Measurements from ENCODE around the gene SAMD10.

- TF ChIP-seq CTCF (IDR thresholded peaks at IDR 0.05; ENCODE audit: control extremely low read depth in 1 of 3, insufficient read depth in 1 of 3, low read depth in 1 of 3, low read length in 3 of 3): no peak
- no peak for TF ChIP-seq EGR1 (IDR thresholded peaks at IDR 0.05; ENCODE audit: borderline replicate concordance, low read depth, low read length)
- no peak for TF ChIP-seq RXRA (IDR thresholded peaks at IDR 0.05; ENCODE audit: insufficient read depth, low read depth, low read length)
- no peak for TF ChIP-seq TCF12 (IDR thresholded peaks at IDR 0.05; ENCODE audit: low read depth, low read length)
Measured at GRCh38 chr20:63952210-63952535, 27.3 kb downstream of the SAMD10 start.

All from H1 (cell line).